OCI-LY1 (cell line): ENCODE measurements around the gene MET.

ENCODE experiments used
- CTCF ChIP-seq: fragments of 200-600 bp; sonication (generic), shearing (Covaris generic); IDR thresholded peaks from 2 replicates; pipeline ENCODE4 v1.5.1; 2017; ENCODE audit warnings: mild to moderate bottlenecking, antibody characterized with exemption, low read length, moderate library complexity, mixed read lengths
- EZH2 ChIP-seq: fragments of 200-600 bp; sonication (generic), shearing (Covaris generic); IDR thresholded peaks from 2 replicates; pipeline ENCODE4 v1.8.0; 2017; ENCODE audit warnings: borderline replicate concordance, mixed run types, mild to moderate bottlenecking, antibody characterized with exemption, low read length, moderate library complexity, mixed read lengths

DNA sequence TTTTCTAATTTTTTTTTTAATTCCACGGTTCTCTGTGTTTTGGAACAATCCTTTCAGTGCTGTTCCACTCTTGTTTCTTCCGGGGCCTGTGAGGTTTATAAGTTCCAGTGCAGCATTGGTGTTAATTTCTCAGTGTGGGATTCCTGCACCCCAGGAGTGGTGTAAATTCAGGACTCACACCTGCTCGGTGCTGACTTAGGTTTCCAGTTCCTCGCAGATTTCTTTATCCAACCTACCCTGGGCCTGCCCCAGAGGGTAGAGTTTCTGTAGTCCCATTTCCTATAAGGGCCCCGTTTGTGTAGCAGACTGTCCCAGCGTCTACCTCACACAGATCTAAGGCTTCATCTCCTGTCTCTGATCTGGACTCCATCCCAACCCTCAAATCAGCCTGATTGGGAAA is 27.4 kb upstream of the MET start:
- TF ChIP-seq CTCF (no peak), EZH2 (no peak)
